ENCODE results near the gene STC2.
A peak's percentile ranks its signal among the peaks of the same experiment; 100 is the strongest.

STC2 gene

GRCh38 chr5:173334808-173335207 lies 6.6 kb upstream of the STC2 start:
- TF ChIP-seq CTCF (IDR thresholded peaks at IDR 0.05; ENCODE audit: borderline replicate concordance, insufficient read depth, low read depth, low read length), result no peak

GRCh38 chr5:173333925-173334661 lies 5.9 kb upstream of the STC2 start:
- no peak overlapping the region for H3K4me3 ChIP-seq (ENCODE audit: low read depth, low read length)
- no peak for TF ChIP-seq CTCF (IDR thresholded peaks at IDR 0.05; ENCODE audit: borderline replicate concordance, insufficient read depth, low read depth, low read length)

More at GRCh38 chr5:173334808-173335207, 6.6 kb upstream of the STC2 start:
- H3K4me3 ChIP-seq (ENCODE audit: low read depth, low read length), result no peak overlapping the region

GRCh38 chr5:173331956-173332479 lies 3.8 kb upstream of the STC2 start:
- no peak overlapping the region for H3K4me3 ChIP-seq (ENCODE audit: low read depth, low read length)
- peak; percentile 91 for TF ChIP-seq CTCF (IDR thresholded peaks at IDR 0.05; ENCODE audit: borderline replicate concordance, insufficient read depth, low read depth, low read length)

GRCh38 chr5:173331287-173331686 lies 3.1 kb upstream of the STC2 start:
- no peak for TF ChIP-seq CTCF (IDR thresholded peaks at IDR 0.05; ENCODE audit: borderline replicate concordance, insufficient read depth, low read depth, low read length)
- no peak overlapping the region for H3K4me3 ChIP-seq (ENCODE audit: low read depth, low read length)

- H3K4me3 ChIP-seq (ENCODE audit: low read depth, low read length), result no peak overlapping the region
- no peak for TF ChIP-seq CTCF (IDR thresholded peaks at IDR 0.05; ENCODE audit: borderline replicate concordance, insufficient read depth, low read depth, low read length)
Measured at GRCh38 chr5:173330338-173331206, 2.4 kb upstream of the STC2 start.

- no peak for TF ChIP-seq CTCF (IDR thresholded peaks at IDR 0.05; ENCODE audit: borderline replicate concordance, insufficient read depth, low read depth, low read length)
- peak overlapping the region; percentile 43 for H3K4me3 ChIP-seq (ENCODE audit: low read depth, low read length)
Measured at GRCh38 chr5:173329491-173330337, 1.5 kb upstream of the STC2 start.

Measured in GM12875 (cell line).